ENCODE results near the gene ULK4.
"Not testable (repeated sequence)": the region's sequence is repeated elsewhere in the genome, so short reads cannot be mapped to it uniquely, and the experiment has no call there.

ULK4 gene

GRCh38 chr3:41290306-41290705, 671.6 kb downstream of the ULK4 start:
- peaks cover 5% of the 10 kb centered on the region; the same call in 1 of the 2 replicates for H3K4me1 ChIP-seq (ENCODE audit: control insufficient read depth, insufficient read depth, low read length)
- no peak overlapping the region for H3K27ac ChIP-seq (ENCODE audit: low read depth, low read length)
- no peak overlapping the region for H3K4me3 ChIP-seq (ENCODE audit: low read depth, low read length)
- no peaks in the 10 kb centered on the region for H3K27me3 ChIP-seq (ENCODE audit: control insufficient read depth, insufficient read depth, low read length)
- H3K36me3 ChIP-seq (ENCODE audit: control insufficient read depth, insufficient read depth, low read length): no peaks in the 10 kb centered on the region
- no peaks in the 10 kb centered on the region for H3K9me3 ChIP-seq (ENCODE audit: control insufficient read depth, insufficient read depth, low read length)
- no peak overlapping the region for H3K9ac ChIP-seq (ENCODE audit: low read depth, low read length)

- Histone ChIP-seq H3K36me3 (ENCODE audit: control insufficient read depth, insufficient read depth, low read length) (no peaks in the 10 kb centered on the region), H3K9me3 (ENCODE audit: control insufficient read depth, insufficient read depth, low read length) (no peaks in the 10 kb centered on the region), H3K4me1 (ENCODE audit: control insufficient read depth, insufficient read depth, low read length) (peaks cover 5% of the 10 kb centered on the region; the same call in 1 of the 2 replicates), H3K27ac (ENCODE audit: low read depth, low read length) (no peak overlapping the region), H3K9ac (ENCODE audit: low read depth, low read length) (no peak overlapping the region), H3K4me3 (ENCODE audit: low read depth, low read length) (no peak overlapping the region), H3K27me3 (ENCODE audit: control insufficient read depth, insufficient read depth, low read length) (no peaks in the 10 kb centered on the region)
These were observed 673.1 kb downstream of the ULK4 start for GRCh38 chr3:41288785-41289184.

GRCh38 chr3:41286305-41286704, 675.6 kb downstream of the ULK4 start:
- H3K9ac ChIP-seq (ENCODE audit: low read depth, low read length): no peak overlapping the region
- H3K4me3 ChIP-seq (ENCODE audit: low read depth, low read length): no peak overlapping the region
- H3K27ac ChIP-seq (ENCODE audit: low read depth, low read length): no peak overlapping the region
- H3K4me1 ChIP-seq (ENCODE audit: control insufficient read depth, insufficient read depth, low read length): peaks cover 5% of the 10 kb centered on the region; the same call in 1 of the 2 replicates
- no peaks in the 10 kb centered on the region for H3K9me3 ChIP-seq (ENCODE audit: control insufficient read depth, insufficient read depth, low read length)
- no peaks in the 10 kb centered on the region for H3K36me3 ChIP-seq (ENCODE audit: control insufficient read depth, insufficient read depth, low read length)
- no peaks in the 10 kb centered on the region for H3K27me3 ChIP-seq (ENCODE audit: control insufficient read depth, insufficient read depth, low read length)

- H3K27ac ChIP-seq (ENCODE audit: low read depth, low read length); H3K27me3 ChIP-seq (ENCODE audit: control insufficient read depth, insufficient read depth, low read length); H3K4me1 ChIP-seq (ENCODE audit: control insufficient read depth, insufficient read depth, low read length); H3K9me3 ChIP-seq (ENCODE audit: control insufficient read depth, insufficient read depth, low read length); H3K36me3 ChIP-seq (ENCODE audit: control insufficient read depth, insufficient read depth, low read length); H3K4me3 ChIP-seq (ENCODE audit: low read depth, low read length); H3K9ac ChIP-seq (ENCODE audit: low read depth, low read length): not testable (repeated sequence)
These were observed 677.0 kb downstream of the ULK4 start for GRCh38 chr3:41284934-41285333.

- Histone ChIP-seq H3K36me3 (ENCODE audit: control insufficient read depth, insufficient read depth, low read length) (no peaks in the 10 kb centered on the region), H3K9me3 (ENCODE audit: control insufficient read depth, insufficient read depth, low read length) (peaks cover 4% of the 10 kb centered on the region; the same call in 1 of the 2 replicates), H3K4me1 (ENCODE audit: control insufficient read depth, insufficient read depth, low read length) (peaks cover 7% of the 10 kb centered on the region), H3K9ac (ENCODE audit: low read depth, low read length) (no peak overlapping the region), H3K27ac (ENCODE audit: low read depth, low read length) (no peak overlapping the region), H3K27me3 (ENCODE audit: control insufficient read depth, insufficient read depth, low read length) (no peaks in the 10 kb centered on the region), H3K4me3 (ENCODE audit: low read depth, low read length) (peak overlapping the region; percentile 17; the same call in 1 of the 2 replicates)
These were observed 684.0 kb downstream of the ULK4 start for GRCh38 chr3:41277790-41278465.

- H3K9ac ChIP-seq (ENCODE audit: low read depth, low read length): no peak overlapping the region
- peaks cover 4% of the 10 kb centered on the region; the same call in 1 of the 2 replicates for H3K9me3 ChIP-seq (ENCODE audit: control insufficient read depth, insufficient read depth, low read length)
- no peaks in the 10 kb centered on the region for H3K27me3 ChIP-seq (ENCODE audit: control insufficient read depth, insufficient read depth, low read length)
- no peak overlapping the region for H3K4me3 ChIP-seq (ENCODE audit: low read depth, low read length)
- H3K36me3 ChIP-seq (ENCODE audit: control insufficient read depth, insufficient read depth, low read length): no peaks in the 10 kb centered on the region
- H3K27ac ChIP-seq (ENCODE audit: low read depth, low read length): no peak overlapping the region
- peaks cover 7% of the 10 kb centered on the region for H3K4me1 ChIP-seq (ENCODE audit: control insufficient read depth, insufficient read depth, low read length)
These were observed 685.7 kb downstream of the ULK4 start for GRCh38 chr3:41276191-41276590.

GRCh38 chr3:41274944-41275668, 686.8 kb downstream of the ULK4 start:
- H3K4me1 ChIP-seq (ENCODE audit: control insufficient read depth, insufficient read depth, low read length): peaks cover 7% of the 10 kb centered on the region
- peak overlapping the region; percentile 35 for H3K27ac ChIP-seq (ENCODE audit: low read depth, low read length)
- H3K9me3 ChIP-seq (ENCODE audit: control insufficient read depth, insufficient read depth, low read length): peaks cover 4% of the 10 kb centered on the region; the same call in 1 of the 2 replicates

GRCh38 chr3:41272667-41273066, 689.2 kb downstream of the ULK4 start:
- Histone ChIP-seq H3K9me3 (ENCODE audit: control insufficient read depth, insufficient read depth, low read length) (peaks cover 4% of the 10 kb centered on the region; the same call in 1 of the 2 replicates), H3K4me3 (ENCODE audit: low read depth, low read length) (no peak overlapping the region), H3K9ac (ENCODE audit: low read depth, low read length) (no peak overlapping the region), H3K27me3 (ENCODE audit: control insufficient read depth, insufficient read depth, low read length) (no peaks in the 10 kb centered on the region), H3K27ac (ENCODE audit: low read depth, low read length) (no peak overlapping the region), H3K36me3 (ENCODE audit: control insufficient read depth, insufficient read depth, low read length) (no peaks in the 10 kb centered on the region), H3K4me1 (ENCODE audit: control insufficient read depth, insufficient read depth, low read length) (peaks cover under 1% of the 10 kb centered on the region; the same call in 1 of the 2 replicates)

More at GRCh38 chr3:41274944-41275668, 686.8 kb downstream of the ULK4 start:
- Histone ChIP-seq H3K9ac (ENCODE audit: low read depth, low read length) (no peak overlapping the region), H3K4me3 (ENCODE audit: low read depth, low read length) (no peak overlapping the region), H3K36me3 (ENCODE audit: control insufficient read depth, insufficient read depth, low read length) (no peaks in the 10 kb centered on the region), H3K27me3 (ENCODE audit: control insufficient read depth, insufficient read depth, low read length) (no peaks in the 10 kb centered on the region)

GRCh38 chr3:41267975-41268640, 693.8 kb downstream of the ULK4 start:
- Histone ChIP-seq H3K4me3 (ENCODE audit: low read depth, low read length) (no peak overlapping the region), H3K27ac (ENCODE audit: low read depth, low read length) (no peak overlapping the region), H3K9me3 (ENCODE audit: control insufficient read depth, insufficient read depth, low read length) (0 out of 2 replicates have a peak, but pooled peaks cover 1% of the 10 kb centered on the region), H3K27me3 (ENCODE audit: control insufficient read depth, insufficient read depth, low read length) (no peaks in the 10 kb centered on the region), H3K9ac (ENCODE audit: low read depth, low read length) (no peak overlapping the region), H3K36me3 (ENCODE audit: control insufficient read depth, insufficient read depth, low read length) (no peaks in the 10 kb centered on the region), H3K4me1 (ENCODE audit: control insufficient read depth, insufficient read depth, low read length) (no peaks in the 10 kb centered on the region)

- no peaks in the 10 kb centered on the region for H3K9me3 ChIP-seq (ENCODE audit: control insufficient read depth, insufficient read depth, low read length)
- H3K4me1 ChIP-seq (ENCODE audit: control insufficient read depth, insufficient read depth, low read length): no peaks in the 10 kb centered on the region
- H3K4me3 ChIP-seq (ENCODE audit: low read depth, low read length): no peak overlapping the region
- no peaks in the 10 kb centered on the region for H3K36me3 ChIP-seq (ENCODE audit: control insufficient read depth, insufficient read depth, low read length)
- H3K27ac ChIP-seq (ENCODE audit: low read depth, low read length): no peak overlapping the region
- H3K27me3 ChIP-seq (ENCODE audit: control insufficient read depth, insufficient read depth, low read length): no peaks in the 10 kb centered on the region
- no peak overlapping the region for H3K9ac ChIP-seq (ENCODE audit: low read depth, low read length)
These were observed 696.1 kb downstream of the ULK4 start for GRCh38 chr3:41265823-41266273.
